Smooth muscle cell (in vitro differentiated cells): ENCODE data around the gene GPHN. TPM values are rescaled to one million over a fixed set of nuclear protein-coding genes. Genes with fewer than 3 reads are reported as not detected.
A peak's percentile ranks its signal among the peaks of the same experiment; 100 is the strongest.

Source experiments
- DNase-seq: peaks from one replicate; lab custom pipeline; 2025; ENCODE audit not compliant: unreplicated experiment; lab: John Stamatoyannopoulos, UW
- H2AFZ ChIP-seq: fragments of 200-600 bp; sonication (generic); 2 replicates; pipeline ENCODE4 v1.6.0; 2016; ENCODE audit warnings: antibody characterized with exemption, low read depth, mild to moderate bottlenecking
- H3F3A ChIP-seq: fragments of 200-600 bp; sonication (generic); 2 replicates; pipeline ENCODE4 v1.6.0; 2017; ENCODE audit warnings: antibody characterized with exemption, low read depth
- H3K27ac ChIP-seq: fragments of 200-600 bp; sonication (generic); 2 replicates; pipeline ENCODE4 v1.5.1; 2016; ENCODE audit warnings: low read depth, mild to moderate bottlenecking
- H3K27me3 ChIP-seq: fragments of 200-600 bp; sonication (generic); 2 replicates; pipeline ENCODE4 v1.6.1; 2016; ENCODE audit warnings: low read depth, mild to moderate bottlenecking
- H3K36me3 ChIP-seq: fragments of 200-600 bp; sonication (generic); 2 replicates; pipeline ENCODE4 v1.5.1; 2016; ENCODE audit warnings: low read depth
- H3K4me1 ChIP-seq: fragments of 200-600 bp; sonication (generic); 2 replicates; pipeline ENCODE4 v1.5.1; 2016; ENCODE audit warnings: low read depth
- H3K4me2 ChIP-seq: fragments of 200-600 bp; sonication (generic); 2 replicates; pipeline ENCODE4 v1.6.0; 2016; ENCODE audit warnings: mild to moderate bottlenecking
- H3K4me3 ChIP-seq: fragments of 200-600 bp; sonication (generic); 2 replicates; pipeline ENCODE4 v1.5.1; 2016; ENCODE audit warnings: mild to moderate bottlenecking
- H3K79me2 ChIP-seq: fragments of 200-600 bp; sonication (generic); 2 replicates; pipeline ENCODE4 v1.6.0; 2016; ENCODE audit warnings: low read depth, mild to moderate bottlenecking
- H3K9ac ChIP-seq: fragments of 200-600 bp; sonication (generic); 2 replicates; pipeline ENCODE4 v1.6.0; 2016; ENCODE audit warnings: low read depth
- H3K9me3 ChIP-seq: fragments of 200-600 bp; sonication (generic); replicated peaks from 2 replicates; pipeline ENCODE4 v1.5.1; 2016; ENCODE audit warnings: low read depth
- H4K20me1 ChIP-seq: fragments of 200-600 bp; sonication (generic); 2 replicates; pipeline ENCODE4 v1.6.0; 2016; ENCODE audit warnings: low read depth
- CTCF ChIP-seq: fragments of 200-600 bp; sonication (generic); IDR thresholded peaks from 2 replicates; pipeline ENCODE4 v1.5.1; 2017; ENCODE audit warnings: borderline replicate concordance, mild to moderate bottlenecking, antibody characterized with exemption; ENCODE audit not compliant: insufficient read depth, poor library complexity, severe bottlenecking
- WGBS: methylation state at CpG from one replicate; pipeline ENCODE4 v1.1.7; 2016; ENCODE audit warnings: low lambda C conversion rate; 5-methylcytosine and 5-hydroxymethylcytosine counted together
- polyA plus RNA-seq: library from polyadenylated mRNA; unstranded; fragments of >200 nt; fragmentation: Nextera tagmentation; extraction: Ambion mirVana; gene quantifications from 2 replicates; pipeline ENCODE4 v1.2.1, GENCODE V29; 2016
- total RNA-seq: library from RNA; depleted of rRNA; stranded (reverse); fragments of >200 nt; gene quantifications from 2 replicates; pipeline ENCODE4 v1.2.3, GENCODE V29; 2014

GPHN gene
- total and polyA plus RNA-seq, 2 experiments from 2014 or later: 8.6 to 18.9 TPM

GRCh38 chr14:66974397-66975025 is 466.6 kb downstream of the GPHN start:
- no peaks in the 10 kb centered on the region for H3K79me2 ChIP-seq
- no peak overlapping the region for H3K9ac ChIP-seq
- DNase-seq: no peak
- H3K9me3 ChIP-seq: no peaks in the 10 kb centered on the region
- no peak overlapping the region for H3K27ac ChIP-seq
- H3K4me3 ChIP-seq: no peak overlapping the region
- TF ChIP-seq CTCF: no peak
- no peak overlapping the region for H2AFZ ChIP-seq
- H4K20me1 ChIP-seq: no peaks in the 10 kb centered on the region
- H3K36me3 ChIP-seq: no peaks in the 10 kb centered on the region
- H3K27me3 ChIP-seq: no peaks in the 10 kb centered on the region
- H3K4me2 ChIP-seq: peak overlapping the region; percentile 43
- no peaks in the 10 kb centered on the region for H3F3A ChIP-seq
- H3K4me1 ChIP-seq: no peaks in the 10 kb centered on the region

- DNase-seq: no peak
- no peaks in the 10 kb centered on the region for H3K9me3 ChIP-seq
- TF ChIP-seq CTCF: no peak
- no peak overlapping the region for H3K4me2 ChIP-seq
- no peaks in the 10 kb centered on the region for H3F3A ChIP-seq
- H3K27ac ChIP-seq: no peak overlapping the region
- H3K36me3 ChIP-seq: no peaks in the 10 kb centered on the region
- whole genome bisulfite sequencing: 83% methylated on average over 2 of the region's 2 CpGs
- no peaks in the 10 kb centered on the region for H4K20me1 ChIP-seq
- H2AFZ ChIP-seq: no peak overlapping the region
- no peaks in the 10 kb centered on the region for H3K4me1 ChIP-seq
- H3K79me2 ChIP-seq: no peaks in the 10 kb centered on the region
- H3K27me3 ChIP-seq: no peaks in the 10 kb centered on the region
- H3K9ac ChIP-seq: no peak overlapping the region
- H3K4me3 ChIP-seq: no peak overlapping the region
Measured at GRCh38 chr14:66975251-66975650, 467.3 kb downstream of the GPHN start.

- no peaks in the 10 kb centered on the region for H3K79me2 ChIP-seq
- H3K4me1 ChIP-seq: no peaks in the 10 kb centered on the region
- no peaks in the 10 kb centered on the region for H3K27me3 ChIP-seq
- H4K20me1 ChIP-seq: no peaks in the 10 kb centered on the region
- 69% methylated on average over 3 of the region's 3 CpGs for WGBS
- H3K36me3 ChIP-seq: no peaks in the 10 kb centered on the region
- no peak overlapping the region for H3K27ac ChIP-seq
- H3K9ac ChIP-seq: no peak overlapping the region
- H3K9me3 ChIP-seq: no peaks in the 10 kb centered on the region
- TF ChIP-seq CTCF: no peak
- H3K4me2 ChIP-seq: no peak overlapping the region
- no peak overlapping the region for H2AFZ ChIP-seq
- H3K4me3 ChIP-seq: no peak overlapping the region
- no peaks in the 10 kb centered on the region for H3F3A ChIP-seq
- no peak for DNase-seq
Measured at GRCh38 chr14:66979101-66979974, 471.4 kb downstream of the GPHN start.
